Measurements from ENCODE around the gene GCN1.

The GCN1 gene

DNA sequence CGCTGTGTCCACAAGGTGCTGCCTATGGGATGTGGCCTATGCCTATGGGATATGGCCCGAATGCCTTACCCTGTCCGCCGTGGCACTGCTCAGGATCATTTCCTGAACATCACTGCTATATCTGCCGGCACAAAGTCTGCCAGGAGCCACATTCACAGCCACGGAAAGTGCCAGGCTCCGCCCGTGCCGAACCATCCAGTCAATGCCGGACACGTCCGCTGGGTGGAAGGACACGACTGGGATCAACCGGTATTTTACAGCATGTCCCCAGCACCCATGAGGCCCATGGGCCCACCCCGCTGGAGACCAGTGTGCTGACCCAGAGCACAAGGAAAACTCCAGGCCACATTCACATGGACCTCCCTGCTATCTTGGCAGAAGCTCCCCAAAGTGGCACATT lies 63.4 kb downstream of the GCN1 start:
- no peak overlapping the region for H3K27ac ChIP-seq (replicated peaks)
- no peak for DNase-seq (ENCODE audit: low read depth in 1 of 2, low spot score in 1 of 2)
- TF ChIP-seq SPI1 (IDR thresholded peaks at IDR 0.05; ENCODE audit: borderline replicate concordance, low read depth): no peak
- H3K4me3 ChIP-seq (replicated peaks; ENCODE audit: insufficient read depth, low read length): no peak overlapping the region
- no peaks in the 10 kb centered on the region for H3K27me3 ChIP-seq (ENCODE audit: insufficient read depth, poor library complexity, severe bottlenecking)

DNA sequence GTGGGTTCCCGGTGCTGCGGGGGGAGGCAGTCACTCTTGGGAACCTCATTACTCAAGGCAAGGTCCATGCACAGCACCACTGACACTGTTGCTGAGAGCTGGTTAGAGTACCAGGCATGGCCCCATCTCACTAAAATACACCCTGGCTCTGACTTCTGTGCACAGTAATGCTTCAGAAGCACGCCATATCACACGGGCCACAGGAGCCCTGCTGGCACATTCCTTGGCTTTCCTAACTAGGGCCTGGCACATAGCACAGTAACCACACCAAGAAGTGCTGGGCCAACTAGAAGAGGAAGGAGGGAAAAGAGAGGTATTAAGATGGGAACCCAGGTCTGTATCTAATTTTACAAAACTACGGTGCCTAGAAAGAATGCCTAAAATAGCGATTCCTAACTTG lies 64.5 kb downstream of the GCN1 start:
- DNase-seq (ENCODE audit: low read depth in 1 of 2, low spot score in 1 of 2): no peak
- H3K27ac ChIP-seq (replicated peaks): no peak overlapping the region
- H3K4me3 ChIP-seq (replicated peaks; ENCODE audit: insufficient read depth, low read length): no peak overlapping the region
- TF ChIP-seq SPI1 (IDR thresholded peaks at IDR 0.05; ENCODE audit: borderline replicate concordance, low read depth) (no peak), POLR2AphosphoS5 (IDR thresholded peaks at IDR 0.05; ENCODE audit: low read depth) (no peak), GABPA (IDR thresholded peaks at IDR 0.05; ENCODE audit: low read depth) (no peak)
- TF ChIP-seq, protein P1, sequence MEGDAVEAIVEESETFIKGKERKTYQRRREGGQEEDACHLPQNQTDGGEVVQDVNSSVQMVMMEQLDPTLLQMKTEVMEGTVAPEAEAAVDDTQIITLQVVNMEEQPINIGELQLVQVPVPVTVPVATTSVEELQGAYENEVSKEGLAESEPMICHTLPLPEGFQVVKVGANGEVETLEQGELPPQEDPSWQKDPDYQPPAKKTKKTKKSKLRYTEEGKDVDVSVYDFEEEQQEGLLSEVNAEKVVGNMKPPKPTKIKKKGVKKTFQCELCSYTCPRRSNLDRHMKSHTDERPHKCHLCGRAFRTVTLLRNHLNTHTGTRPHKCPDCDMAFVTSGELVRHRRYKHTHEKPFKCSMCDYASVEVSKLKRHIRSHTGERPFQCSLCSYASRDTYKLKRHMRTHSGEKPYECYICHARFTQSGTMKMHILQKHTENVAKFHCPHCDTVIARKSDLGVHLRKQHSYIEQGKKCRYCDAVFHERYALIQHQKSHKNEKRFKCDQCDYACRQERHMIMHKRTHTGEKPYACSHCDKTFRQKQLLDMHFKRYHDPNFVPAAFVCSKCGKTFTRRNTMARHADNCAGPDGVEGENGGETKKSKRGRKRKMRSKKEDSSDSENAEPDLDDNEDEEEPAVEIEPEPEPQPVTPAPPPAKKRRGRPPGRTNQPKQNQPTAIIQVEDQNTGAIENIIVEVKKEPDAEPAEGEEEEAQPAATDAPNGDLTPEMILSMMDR (IDR thresholded peaks at IDR 0.05; ENCODE audit: insufficient read depth, low read length): no peak
- TF ChIP-seq, protein P2, sequence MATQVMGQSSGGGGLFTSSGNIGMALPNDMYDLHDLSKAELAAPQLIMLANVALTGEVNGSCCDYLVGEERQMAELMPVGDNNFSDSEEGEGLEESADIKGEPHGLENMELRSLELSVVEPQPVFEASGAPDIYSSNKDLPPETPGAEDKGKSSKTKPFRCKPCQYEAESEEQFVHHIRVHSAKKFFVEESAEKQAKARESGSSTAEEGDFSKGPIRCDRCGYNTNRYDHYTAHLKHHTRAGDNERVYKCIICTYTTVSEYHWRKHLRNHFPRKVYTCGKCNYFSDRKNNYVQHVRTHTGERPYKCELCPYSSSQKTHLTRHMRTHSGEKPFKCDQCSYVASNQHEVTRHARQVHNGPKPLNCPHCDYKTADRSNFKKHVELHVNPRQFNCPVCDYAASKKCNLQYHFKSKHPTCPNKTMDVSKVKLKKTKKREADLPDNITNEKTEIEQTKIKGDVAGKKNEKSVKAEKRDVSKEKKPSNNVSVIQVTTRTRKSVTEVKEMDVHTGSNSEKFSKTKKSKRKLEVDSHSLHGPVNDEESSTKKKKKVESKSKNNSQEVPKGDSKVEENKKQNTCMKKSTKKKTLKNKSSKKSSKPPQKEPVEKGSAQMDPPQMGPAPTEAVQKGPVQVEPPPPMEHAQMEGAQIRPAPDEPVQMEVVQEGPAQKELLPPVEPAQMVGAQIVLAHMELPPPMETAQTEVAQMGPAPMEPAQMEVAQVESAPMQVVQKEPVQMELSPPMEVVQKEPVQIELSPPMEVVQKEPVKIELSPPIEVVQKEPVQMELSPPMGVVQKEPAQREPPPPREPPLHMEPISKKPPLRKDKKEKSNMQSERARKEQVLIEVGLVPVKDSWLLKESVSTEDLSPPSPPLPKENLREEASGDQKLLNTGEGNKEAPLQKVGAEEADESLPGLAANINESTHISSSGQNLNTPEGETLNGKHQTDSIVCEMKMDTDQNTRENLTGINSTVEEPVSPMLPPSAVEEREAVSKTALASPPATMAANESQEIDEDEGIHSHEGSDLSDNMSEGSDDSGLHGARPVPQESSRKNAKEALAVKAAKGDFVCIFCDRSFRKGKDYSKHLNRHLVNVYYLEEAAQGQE (IDR thresholded peaks at IDR 0.05; ENCODE audit: insufficient replicate concordance, low read depth): no peak
- no peaks in the 10 kb centered on the region for H3K27me3 ChIP-seq (ENCODE audit: insufficient read depth, poor library complexity, severe bottlenecking)

DNA sequence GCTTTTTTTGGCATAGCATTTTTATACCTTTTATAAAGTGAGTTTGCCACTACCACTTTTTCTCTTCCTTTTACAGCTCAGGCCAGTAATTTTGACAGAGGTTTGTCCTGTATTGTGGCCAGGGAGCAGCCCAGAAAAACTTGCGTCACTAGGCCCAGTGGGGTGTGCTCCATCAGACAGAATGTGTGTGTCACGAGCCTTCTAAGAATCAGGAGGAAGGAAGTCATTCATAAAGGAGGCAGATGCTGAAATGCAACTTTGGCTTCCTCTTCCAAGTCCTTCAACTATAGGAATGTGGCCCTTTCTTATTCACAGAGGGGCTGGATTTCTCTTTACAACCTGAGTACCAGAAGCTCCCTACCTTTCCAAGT lies 67.9 kb downstream of the GCN1 start:
- no peak overlapping the region for H3K4me3 ChIP-seq (replicated peaks; ENCODE audit: insufficient read depth, low read length)
- H3K27ac ChIP-seq (replicated peaks): peak overlapping the region; percentile 9
- DNase-seq (ENCODE audit: low read depth in 1 of 2, low spot score in 1 of 2): peak; percentile 80 to 88
- TF ChIP-seq POLR2AphosphoS5 (IDR thresholded peaks at IDR 0.05; ENCODE audit: low read depth): 0 out of 2 replicates have a peak, but pooled peaks have one; percentile 38
- TF ChIP-seq, protein P2 (IDR thresholded peaks at IDR 0.05; ENCODE audit: insufficient replicate concordance, low read depth): no peak
- TF ChIP-seq GABPA (IDR thresholded peaks at IDR 0.05; ENCODE audit: low read depth): no peak
- peak; percentile 86 for TF ChIP-seq SPI1 (IDR thresholded peaks at IDR 0.05; ENCODE audit: borderline replicate concordance, low read depth)
- H3K27me3 ChIP-seq (ENCODE audit: insufficient read depth, poor library complexity, severe bottlenecking): no peaks in the 10 kb centered on the region

DNA sequence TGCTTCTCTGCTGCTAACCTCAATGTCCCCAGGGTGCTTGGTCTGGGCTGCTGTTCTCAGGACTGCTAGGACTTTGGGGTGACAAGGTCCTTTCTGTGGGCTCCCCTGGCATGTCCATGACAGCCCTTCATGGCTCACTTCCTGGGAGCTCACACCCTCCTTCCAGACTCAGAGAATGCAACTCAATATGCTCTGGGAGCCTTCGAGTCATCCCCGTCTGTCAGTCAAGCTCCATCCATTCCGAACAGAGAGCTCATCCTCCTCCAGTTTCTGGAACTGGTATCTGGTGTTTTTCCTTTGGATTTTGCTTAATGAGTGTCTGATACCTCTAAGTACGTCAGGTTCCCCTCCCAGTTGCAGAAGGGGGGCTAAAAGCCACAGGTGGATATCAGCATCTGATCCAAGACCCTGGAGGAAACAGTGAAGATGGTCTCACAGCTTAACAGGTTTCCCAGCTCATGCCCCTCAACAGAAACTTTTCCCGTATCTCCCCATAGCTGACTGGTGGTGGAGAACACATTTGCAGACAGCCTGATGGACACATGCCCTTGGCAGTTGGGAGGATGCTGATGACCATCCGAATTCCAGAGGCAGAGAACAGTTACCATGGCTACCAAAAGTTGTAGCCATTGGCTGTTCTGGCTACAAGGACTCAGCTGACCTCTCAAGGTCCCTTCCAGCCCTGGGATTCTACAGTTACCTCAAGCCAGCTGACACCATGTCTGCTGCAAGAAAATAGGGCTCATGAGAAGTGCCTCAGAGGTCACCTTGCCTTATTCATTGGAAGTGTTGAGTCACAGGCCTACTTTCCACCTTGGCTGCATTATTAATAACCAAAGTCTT lies 68.5 kb downstream of the GCN1 start:
- H3K27ac ChIP-seq (replicated peaks): peak overlapping the region; percentile 6; the same call in 1 of the 2 replicates
- peak; percentile 15 for TF ChIP-seq POLR2AphosphoS5 (IDR thresholded peaks at IDR 0.05; ENCODE audit: low read depth)
- TF ChIP-seq SPI1 (IDR thresholded peaks at IDR 0.05; ENCODE audit: borderline replicate concordance, low read depth): no peak
- TF ChIP-seq, protein P1 (IDR thresholded peaks at IDR 0.05; ENCODE audit: insufficient read depth, low read length): no peak
- TF ChIP-seq GABPA (IDR thresholded peaks at IDR 0.05; ENCODE audit: low read depth): no peak
- TF ChIP-seq, protein P2 (IDR thresholded peaks at IDR 0.05; ENCODE audit: insufficient replicate concordance, low read depth): no peak
- H3K4me3 ChIP-seq (replicated peaks; ENCODE audit: insufficient read depth, low read length): no peak overlapping the region
- H3K27me3 ChIP-seq (ENCODE audit: insufficient read depth, poor library complexity, severe bottlenecking): no peaks in the 10 kb centered on the region
- no peak for DNase-seq (ENCODE audit: low read depth in 1 of 2, low spot score in 1 of 2)

Data from HL-60 (cell line).